ENCODE measurements around the gene CACNG4. TPM values are rescaled to one million over a fixed set of nuclear protein-coding genes. Genes with fewer than 3 reads are reported as not detected.

The CACNG4 gene
- total RNA-seq, 2 experiments from 2014 or later: not detected

GRCh38 chr17:66975188-66975587, 10.7 kb downstream of the CACNG4 start:
- H3K4me1 Mint-ChIP-seq (ENCODE audit: low read depth): no peaks in the 10 kb centered on the region
- POLR2A ChIA-PET: no interaction called here
- intact Hi-C loops (cut with DNase I, micrococcal nuclease): no loop called here
- ATAC-seq (ENCODE audit: poor library complexity) (no peak), DNase-seq (no peak)
- no peaks in the 10 kb centered on the region for H3K9me3 Mint-ChIP-seq
- Histone ChIP-seq H3K4me3 (ENCODE audit: low read length) (no peak overlapping the region), H3K36me3 (ENCODE audit: insufficient read depth, low read length) (no peaks in the 10 kb centered on the region), H3K9me3 (ENCODE audit: control insufficient read depth in 1 of 2, insufficient read depth in 1 of 2, low read length in 2 of 2) (no peaks in the 10 kb centered on the region), H3K4me1 (ENCODE audit: insufficient read depth, low read length) (no peaks in the 10 kb centered on the region), H3K27ac (ENCODE audit: low read depth in 1 of 2, low read length in 2 of 2) (no peak overlapping the region), H3K27me3 (ENCODE audit: control insufficient read depth in 1 of 2, insufficient read depth in 2 of 2, low read length in 2 of 2) (peaks cover 11 to 39% of the 10 kb centered on the region in 2 experiments)
- no peak overlapping the region for H3K27ac Mint-ChIP-seq
- no peaks in the 10 kb centered on the region for H3K36me3 Mint-ChIP-seq (ENCODE audit: low read depth)
- no peak overlapping the region for H3K4me3 Mint-ChIP-seq
- H3K27me3 Mint-ChIP-seq: peaks cover 67% of the 10 kb centered on the region
- CTCF ChIA-PET: no interaction called here
- no peak for TF ChIP-seq CTCF (IDR thresholded peaks at IDR 0.05)

GRCh38 chr17:66975614-66976378, 11.3 kb downstream of the CACNG4 start:
- CTCF ChIA-PET: no interaction called here
- ATAC-seq (ENCODE audit: poor library complexity): no peak

GRCh38 chr17:66976379-66976663, 11.8 kb downstream of the CACNG4 start:
- CTCF ChIA-PET: no interaction called here
- H3K27ac Mint-ChIP-seq: no peak overlapping the region

More at GRCh38 chr17:66975614-66976378, 11.3 kb downstream of the CACNG4 start:
- POLR2A ChIA-PET: no interaction called here
- DNase-seq: no peak
- H3K36me3 Mint-ChIP-seq (ENCODE audit: low read depth): no peaks in the 10 kb centered on the region
- Histone ChIP-seq H3K27ac (ENCODE audit: low read depth in 1 of 2, low read length in 2 of 2) (no peak overlapping the region), H3K27me3 (ENCODE audit: control insufficient read depth in 1 of 2, insufficient read depth in 2 of 2, low read length in 2 of 2) (peaks cover 11 to 34% of the 10 kb centered on the region in 2 experiments), H3K4me3 (ENCODE audit: low read length) (no peak overlapping the region), H3K4me1 (ENCODE audit: insufficient read depth, low read length) (no peaks in the 10 kb centered on the region), H3K36me3 (ENCODE audit: insufficient read depth, low read length) (no peaks in the 10 kb centered on the region), H3K9me3 (ENCODE audit: control insufficient read depth in 1 of 2, insufficient read depth in 1 of 2, low read length in 2 of 2) (no peaks in the 10 kb centered on the region)
- no peaks in the 10 kb centered on the region for H3K9me3 Mint-ChIP-seq
- TF ChIP-seq CTCF (IDR thresholded peaks at IDR 0.05): no peak
- no peak overlapping the region for H3K27ac Mint-ChIP-seq
- intact Hi-C loops (cut with DNase I, micrococcal nuclease): no loop called here
- peaks cover 63% of the 10 kb centered on the region for H3K27me3 Mint-ChIP-seq
- no peaks in the 10 kb centered on the region for H3K4me1 Mint-ChIP-seq (ENCODE audit: low read depth)
- H3K4me3 Mint-ChIP-seq: no peak overlapping the region

More at GRCh38 chr17:66976379-66976663, 11.8 kb downstream of the CACNG4 start:
- no peaks in the 10 kb centered on the region for H3K4me1 Mint-ChIP-seq (ENCODE audit: low read depth)
- ATAC-seq (ENCODE audit: poor library complexity) (no peak), DNase-seq (no peak)
- no peaks in the 10 kb centered on the region for H3K9me3 Mint-ChIP-seq
- peaks cover 65% of the 10 kb centered on the region for H3K27me3 Mint-ChIP-seq
- H3K4me1 ChIP-seq (ENCODE audit: insufficient read depth, low read length): no peaks in the 10 kb centered on the region
- peaks cover 11 to 34% of the 10 kb centered on the region in 2 experiments for H3K27me3 ChIP-seq (ENCODE audit: control insufficient read depth in 1 of 2, insufficient read depth in 2 of 2, low read length in 2 of 2)
- POLR2A ChIA-PET: no interaction called here
- intact Hi-C loops (cut with DNase I, micrococcal nuclease): no loop called here
- H3K36me3 ChIP-seq (ENCODE audit: insufficient read depth, low read length): no peaks in the 10 kb centered on the region
- H3K9me3 ChIP-seq (ENCODE audit: control insufficient read depth in 1 of 2, insufficient read depth in 1 of 2, low read length in 2 of 2): no peaks in the 10 kb centered on the region
- H3K36me3 Mint-ChIP-seq (ENCODE audit: low read depth): no peaks in the 10 kb centered on the region
- no peak overlapping the region for H3K27ac ChIP-seq (ENCODE audit: low read depth in 1 of 2, low read length in 2 of 2)
- no peak overlapping the region for H3K4me3 ChIP-seq (ENCODE audit: low read length)
- TF ChIP-seq CTCF (IDR thresholded peaks at IDR 0.05): no peak
- no peak overlapping the region for H3K4me3 Mint-ChIP-seq
